WTC11 (cell line): ENCODE measurements around the gene ADAMTS15. TPM values are rescaled to one million over a fixed set of nuclear protein-coding genes. Genes with fewer than 3 reads are reported as not detected.

Source experiments
- ATAC-seq: fragments of 200-7000 bp; cut with Tn5 transposase; 2 replicates; pipeline ENCODE4 v1.10.0; 2021; ENCODE audit warnings: mild to moderate bottlenecking, moderate library complexity
- CTCF ChIA-PET: fragments of 300-600 bp; sonication (Branson Sonifier 250); formaldehyde crosslinking; loops from one replicate; lab custom pipeline; 2021; ENCODE audit warnings: antibody characterized with exemption; lab: Charles Lee
- POLR2A ChIA-PET: fragments of 350-600 bp; sonication (Branson Sonifier 250); formaldehyde crosslinking; loops from one replicate; lab custom pipeline; 2021; ENCODE audit warnings: antibody characterized with exemption; lab: Charles Lee
- DNase-seq: peaks from one replicate; pipeline ENCODE4 v3.0.0; 2021; ENCODE audit warnings: low spot score
- H3K27ac Mint-ChIP-seq: 2 replicates; pipeline ENCODE4 v1.8.0; 2021; ENCODE audit warnings: mixed read lengths
- H3K27me3 Mint-ChIP-seq: 2 replicates; pipeline ENCODE4 v1.8.0; 2021; ENCODE audit warnings: low read depth, mild to moderate bottlenecking, moderate library complexity, mixed read lengths
- H3K36me3 Mint-ChIP-seq: 2 replicates; pipeline ENCODE4 v1.8.0; 2021; ENCODE audit warnings: mixed read lengths
- H3K4me1 Mint-ChIP-seq: 2 replicates; pipeline ENCODE4 v1.8.0; 2022; ENCODE audit warnings: mixed read lengths
- H3K4me3 Mint-ChIP-seq: 2 replicates; pipeline ENCODE4 v1.8.0; 2021; ENCODE audit warnings: mild to moderate bottlenecking, moderate library complexity, mixed read lengths
- H3K9me3 Mint-ChIP-seq: 2 replicates; pipeline ENCODE4 v1.8.0; 2021; ENCODE audit warnings: mixed read lengths
- CREM ChIP-seq: sonication (generic); formaldehyde crosslinking; IDR thresholded peaks from 2 replicates; pipeline ENCODE4 v1.8.1; 2022; ENCODE audit warnings: mild to moderate bottlenecking, missing genetic modification reagents, moderate library complexity
- ELF4 ChIP-seq: sonication (generic); formaldehyde crosslinking; IDR thresholded peaks from 2 replicates; pipeline ENCODE4 v1.8.1; 2022; ENCODE audit warnings: low read depth, mild to moderate bottlenecking, moderate library complexity, missing genetic modification reagents
- GABPB1 ChIP-seq: sonication (generic); formaldehyde crosslinking; IDR thresholded peaks from 2 replicates; pipeline ENCODE4 v1.8.1; 2023; ENCODE audit warnings: mild to moderate bottlenecking, missing genetic modification reagents
- GRHL2 ChIP-seq: fragments of 250-450 bp; sonication (Bioruptor Pico); IDR thresholded peaks from 2 replicates; pipeline ENCODE4 v1.8.0; 2022; ENCODE audit warnings: mild to moderate bottlenecking, moderate library complexity; ENCODE audit not compliant: insufficient replicate concordance, severe bottlenecking
- GTF2I ChIP-seq: fragments of 250-450 bp; sonication (Bioruptor Pico); conservative IDR thresholded peaks from 2 replicates; pipeline ENCODE4 v1.4.0; 2021; ENCODE audit warnings: mild to moderate bottlenecking
- JUN ChIP-seq: sonication (generic); formaldehyde crosslinking; IDR thresholded peaks from 2 replicates; pipeline ENCODE4 v1.8.0; 2023; ENCODE audit warnings: mild to moderate bottlenecking, missing genetic modification reagents
- NFYB ChIP-seq: sonication (generic); formaldehyde crosslinking; conservative IDR thresholded peaks from 2 replicates; pipeline ENCODE4 v1.8.0; 2022; ENCODE audit warnings: low read depth, missing genetic modification reagents
- NR1H2 ChIP-seq: sonication (generic); formaldehyde crosslinking; IDR thresholded peaks from 2 replicates; pipeline ENCODE4 v1.9.0; 2021; ENCODE audit warnings: mild to moderate bottlenecking, moderate library complexity, missing genetic modification reagents
- NR3C1 ChIP-seq: sonication (generic); formaldehyde crosslinking; conservative IDR thresholded peaks from 2 replicates; pipeline ENCODE4 v1.8.1; 2023; ENCODE audit warnings: low read depth, mild to moderate bottlenecking, missing genetic modification reagents
- OVOL2 ChIP-seq: fragments of 250-450 bp; sonication (Bioruptor Pico); IDR thresholded peaks from 2 replicates; pipeline ENCODE4 v1.9.0; 2021; ENCODE audit warnings: mild to moderate bottlenecking, borderline replicate concordance
- PRRX2 ChIP-seq: fragments of 250-450 bp; sonication (Bioruptor Pico); IDR thresholded peaks from 2 replicates; pipeline ENCODE4 v1.8.0; 2021; ENCODE audit warnings: mild to moderate bottlenecking
- RORB ChIP-seq: fragments of 250-450 bp; sonication (Bioruptor Pico); IDR thresholded peaks from 2 replicates; pipeline ENCODE4 v1.9.0; 2021; ENCODE audit warnings: mild to moderate bottlenecking
- TCF7 ChIP-seq: sonication (generic); formaldehyde crosslinking; IDR thresholded peaks from 2 replicates; pipeline ENCODE4 v1.8.0; 2022; ENCODE audit warnings: mild to moderate bottlenecking, low read depth, missing genetic modification reagents, moderate library complexity
- TEAD1 ChIP-seq: sonication (generic); formaldehyde crosslinking; IDR thresholded peaks from 2 replicates; pipeline ENCODE4 v1.8.0; 2022; ENCODE audit warnings: mild to moderate bottlenecking, missing genetic modification reagents
- TP53 ChIP-seq: sonication (generic); formaldehyde crosslinking; IDR thresholded peaks from 2 replicates; pipeline ENCODE4 v1.8.1; 2023; ENCODE audit warnings: mild to moderate bottlenecking, missing genetic modification reagents
- ZNF423 ChIP-seq: fragments of 250-450 bp; sonication (Bioruptor Pico); IDR thresholded peaks from 2 replicates; pipeline ENCODE4 v2.1.2; 2022; ENCODE audit warnings: mild to moderate bottlenecking, moderate library complexity
- total RNA-seq: library from RNA; stranded (reverse); gene quantifications from 3 replicates; pipeline ENCODE4 v1.2.3, GENCODE V29; 2021
- TF ChIP-seq, protein P1 (sequence below): sonication (generic); formaldehyde crosslinking; IDR thresholded peaks from 2 replicates; pipeline ENCODE4 v1.8.1; 2023; ENCODE audit warnings: mild to moderate bottlenecking, moderate library complexity, missing genetic modification reagents
- TF ChIP-seq, protein P2 (sequence below): fragments of 250-450 bp; sonication (Bioruptor Pico); conservative IDR thresholded peaks from 2 replicates; pipeline ENCODE4 v1.9.0; 2021; ENCODE audit warnings: mild to moderate bottlenecking
- TF ChIP-seq, protein P3 (sequence below): fragments of 250-450 bp; sonication (Bioruptor Pico); IDR thresholded peaks from 2 replicates; pipeline ENCODE4 v1.9.0; 2021; ENCODE audit warnings: moderate library complexity, mild to moderate bottlenecking, inconsistent platforms, borderline replicate concordance
- TF ChIP-seq, protein P4 (sequence below): sonication (generic); formaldehyde crosslinking; IDR thresholded peaks from 2 replicates; pipeline ENCODE4 v1.8.0; 2022; ENCODE audit warnings: mild to moderate bottlenecking, missing genetic modification reagents
- TF ChIP-seq, protein P5 (sequence below): sonication (generic); formaldehyde crosslinking; IDR thresholded peaks from 2 replicates; pipeline ENCODE4 v1.8.1; 2022; ENCODE audit warnings: low read depth, mild to moderate bottlenecking, moderate library complexity, missing genetic modification reagents, borderline replicate concordance
- TF ChIP-seq, protein P6 (sequence below): sonication (generic); formaldehyde crosslinking; IDR thresholded peaks from 2 replicates; pipeline ENCODE4 v1.8.0; 2022; ENCODE audit warnings: mild to moderate bottlenecking, missing genetic modification reagents
- TF ChIP-seq, protein P7 (sequence below): sonication (generic); formaldehyde crosslinking; IDR thresholded peaks from 2 replicates; pipeline ENCODE4 v1.8.1; 2023; ENCODE audit warnings: mild to moderate bottlenecking, missing genetic modification reagents, moderate library complexity

ADAMTS15 gene
- total RNA-seq, 1 experiment from 2014 or later = 3.7 TPM

DNA sequence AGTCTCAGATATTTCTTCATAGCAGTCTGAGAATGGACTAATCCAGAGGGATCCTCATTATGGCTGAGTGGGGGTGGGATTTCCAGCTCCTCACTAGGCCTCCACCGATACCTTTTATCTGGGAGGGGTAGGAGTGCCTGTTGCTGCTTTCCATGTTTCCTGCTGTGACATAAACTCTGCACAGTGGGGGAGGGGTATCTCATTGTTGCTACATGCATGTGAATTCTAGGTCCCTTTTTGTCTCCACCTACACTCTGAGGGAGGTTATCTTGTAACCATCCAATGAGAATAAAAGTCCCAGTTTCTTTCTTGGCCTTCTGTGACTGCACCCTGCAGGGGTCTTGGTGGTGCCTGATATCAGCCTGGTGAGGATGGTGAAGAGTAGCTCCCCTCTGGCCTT is 60.5 kb downstream of the ADAMTS15 start:
- CTCF ChIA-PET = no interaction called here
- no peak; the same call in 1 of the 2 replicates for ATAC-seq

DNA sequence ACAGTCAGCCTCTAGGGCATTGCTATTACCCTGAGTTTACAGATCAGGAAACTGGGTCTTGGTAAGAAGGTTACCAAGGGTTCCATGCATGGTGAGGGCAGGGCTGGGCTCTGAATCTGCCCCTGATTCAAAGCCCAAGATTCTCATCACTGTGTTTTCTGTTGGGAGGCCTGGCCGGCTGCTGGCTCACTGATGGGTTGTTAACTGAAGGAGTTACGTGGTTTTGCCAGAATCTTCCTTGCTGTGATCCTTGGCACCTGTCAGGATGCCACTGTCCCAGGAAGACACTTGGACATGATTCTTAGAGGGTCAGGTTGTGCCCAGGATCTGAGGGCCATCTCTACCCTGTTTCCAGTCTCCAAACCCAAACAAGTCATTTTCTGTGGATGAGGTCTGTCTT is 61.5 kb downstream of the ADAMTS15 start:
- TF ChIP-seq CREM (CRISPR knock-in tag) (no peak), ZNF423 (CRISPR knock-in tag) (no peak), PRRX2 (CRISPR knock-in tag) (no peak), NFYB (no peak), ELF4 (CRISPR knock-in tag) (no peak), GABPB1 (no peak), NR3C1 (CRISPR knock-in tag) (no peak), GTF2I (CRISPR knock-in tag) (no peak), GRHL2 (CRISPR knock-in tag) (no peak), NR1H2 (CRISPR knock-in tag) (no peak), TP53 (no peak), OVOL2 (CRISPR knock-in tag) (no peak), TCF7 (CRISPR knock-in tag) (no peak), TEAD1 (no peak), RORB (no peak)
- TF ChIP-seq, protein P1, sequence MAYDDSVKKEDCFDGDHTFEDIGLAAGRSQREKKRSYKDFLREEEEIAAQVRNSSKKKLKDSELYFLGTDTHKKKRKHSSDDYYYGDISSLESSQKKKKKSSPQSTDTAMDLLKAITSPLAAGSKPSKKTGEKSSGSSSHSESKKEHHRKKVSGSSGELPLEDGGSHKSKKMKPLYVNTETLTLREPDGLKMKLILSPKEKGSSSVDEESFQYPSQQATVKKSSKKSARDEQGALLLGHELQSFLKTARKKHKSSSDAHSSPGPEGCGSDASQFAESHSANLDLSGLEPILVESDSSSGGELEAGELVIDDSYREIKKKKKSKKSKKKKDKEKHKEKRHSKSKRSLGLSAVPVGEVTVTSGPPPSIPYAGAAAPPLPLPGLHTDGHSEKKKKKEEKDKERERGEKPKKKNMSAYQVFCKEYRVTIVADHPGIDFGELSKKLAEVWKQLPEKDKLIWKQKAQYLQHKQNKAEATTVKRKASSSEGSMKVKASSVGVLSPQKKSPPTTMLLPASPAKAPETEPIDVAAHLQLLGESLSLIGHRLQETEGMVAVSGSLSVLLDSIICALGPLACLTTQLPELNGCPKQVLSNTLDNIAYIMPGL (CRISPR knock-in tag) = no peak
- TF ChIP-seq, protein P2, sequence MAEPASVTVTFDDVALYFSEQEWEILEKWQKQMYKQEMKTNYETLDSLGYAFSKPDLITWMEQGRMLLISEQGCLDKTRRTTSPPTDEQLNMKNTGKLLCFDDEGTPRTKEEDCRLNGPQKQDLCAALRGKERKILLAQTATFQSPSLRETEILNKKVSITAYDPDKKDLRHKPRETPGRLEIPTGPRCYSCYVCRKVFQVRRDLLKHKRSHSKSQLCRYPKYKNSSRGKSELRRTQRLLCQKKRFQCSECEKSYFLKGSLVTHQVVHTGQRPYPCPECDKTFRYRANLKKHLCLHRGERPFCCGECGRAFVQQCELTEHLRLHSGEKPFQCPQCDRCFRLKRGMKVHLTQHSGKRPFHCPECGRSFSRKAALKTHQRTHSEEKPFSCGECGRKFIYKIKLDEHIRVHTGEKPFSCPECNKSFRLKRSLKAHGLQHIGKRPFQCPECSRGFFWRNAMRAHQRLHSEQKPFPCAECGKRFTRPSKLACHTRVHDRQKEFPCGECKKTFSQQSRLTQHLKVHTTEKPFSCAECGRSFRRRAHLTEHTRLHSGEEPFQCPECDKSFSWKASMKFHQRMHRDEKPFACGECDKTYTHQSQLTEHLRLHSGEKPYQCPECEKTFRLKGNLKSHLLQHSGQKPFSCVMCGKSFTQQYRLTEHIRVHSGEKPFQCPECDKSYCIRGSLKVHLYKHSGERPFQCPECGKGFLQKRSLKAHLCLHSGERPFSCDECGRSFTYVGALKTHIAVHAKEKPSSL (CRISPR knock-in tag) = no peak
- TF ChIP-seq, protein P3, sequence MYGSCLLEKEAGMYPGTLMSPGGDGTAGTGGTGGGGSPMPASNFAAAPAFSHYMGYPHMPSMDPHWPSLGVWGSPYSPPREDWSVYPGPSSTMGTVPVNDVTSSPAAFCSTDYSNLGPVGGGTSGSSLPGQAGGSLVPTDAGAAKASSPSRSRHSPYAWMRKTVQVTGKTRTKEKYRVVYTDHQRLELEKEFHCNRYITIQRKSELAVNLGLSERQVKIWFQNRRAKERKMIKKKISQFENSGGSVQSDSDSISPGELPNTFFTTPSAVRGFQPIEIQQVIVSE = no peak
- TF ChIP-seq, protein P4, sequence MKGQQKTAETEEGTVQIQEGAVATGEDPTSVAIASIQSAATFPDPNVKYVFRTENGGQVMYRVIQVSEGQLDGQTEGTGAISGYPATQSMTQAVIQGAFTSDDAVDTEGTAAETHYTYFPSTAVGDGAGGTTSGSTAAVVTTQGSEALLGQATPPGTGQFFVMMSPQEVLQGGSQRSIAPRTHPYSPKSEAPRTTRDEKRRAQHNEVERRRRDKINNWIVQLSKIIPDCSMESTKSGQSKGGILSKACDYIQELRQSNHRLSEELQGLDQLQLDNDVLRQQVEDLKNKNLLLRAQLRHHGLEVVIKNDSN (CRISPR knock-in tag) = no peak
- H3K4me1 Mint-ChIP-seq = peaks cover 8% of the 10 kb centered on the region
- ChIA-PET POLR2A (no interaction called here), CTCF (no interaction called here)
- no peak for ATAC-seq
- no peak overlapping the region for H3K27ac Mint-ChIP-seq
- H3K9me3 Mint-ChIP-seq = peaks cover 36% of the 10 kb centered on the region
- peaks cover 35% of the 10 kb centered on the region for H3K36me3 Mint-ChIP-seq
- no peak for DNase-seq
- H3K4me3 Mint-ChIP-seq = no peak overlapping the region
- H3K27me3 Mint-ChIP-seq = peaks cover 5% of the 10 kb centered on the region; the same call in 1 of the 2 replicates

More for the DNA sequence above, 60.5 kb downstream of the ADAMTS15 start:
- TF ChIP-seq, protein P5, sequence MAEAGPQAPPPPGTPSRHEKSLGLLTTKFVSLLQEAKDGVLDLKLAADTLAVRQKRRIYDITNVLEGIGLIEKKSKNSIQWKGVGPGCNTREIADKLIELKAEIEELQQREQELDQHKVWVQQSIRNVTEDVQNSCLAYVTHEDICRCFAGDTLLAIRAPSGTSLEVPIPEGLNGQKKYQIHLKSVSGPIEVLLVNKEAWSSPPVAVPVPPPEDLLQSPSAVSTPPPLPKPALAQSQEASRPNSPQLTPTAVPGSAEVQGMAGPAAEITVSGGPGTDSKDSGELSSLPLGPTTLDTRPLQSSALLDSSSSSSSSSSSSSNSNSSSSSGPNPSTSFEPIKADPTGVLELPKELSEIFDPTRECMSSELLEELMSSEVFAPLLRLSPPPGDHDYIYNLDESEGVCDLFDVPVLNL = no peak
- TF ChIP-seq, protein P6, sequence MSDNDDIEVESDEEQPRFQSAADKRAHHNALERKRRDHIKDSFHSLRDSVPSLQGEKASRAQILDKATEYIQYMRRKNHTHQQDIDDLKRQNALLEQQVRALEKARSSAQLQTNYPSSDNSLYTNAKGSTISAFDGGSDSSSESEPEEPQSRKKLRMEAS (CRISPR knock-in tag) = no peak
- no peak for TF ChIP-seq JUN (CRISPR knock-in tag)
- TF ChIP-seq, protein P7, sequence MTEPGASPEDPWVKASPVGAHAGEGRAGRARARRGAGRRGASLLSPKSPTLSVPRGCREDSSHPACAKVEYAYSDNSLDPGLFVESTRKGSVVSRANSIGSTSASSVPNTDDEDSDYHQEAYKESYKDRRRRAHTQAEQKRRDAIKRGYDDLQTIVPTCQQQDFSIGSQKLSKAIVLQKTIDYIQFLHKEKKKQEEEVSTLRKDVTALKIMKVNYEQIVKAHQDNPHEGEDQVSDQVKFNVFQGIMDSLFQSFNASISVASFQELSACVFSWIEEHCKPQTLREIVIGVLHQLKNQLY = no peak
- H3K4me1 Mint-ChIP-seq = peaks cover 8% of the 10 kb centered on the region
- H3K36me3 Mint-ChIP-seq = peaks cover 41% of the 10 kb centered on the region
- POLR2A ChIA-PET = no interaction called here
- peaks cover 46% of the 10 kb centered on the region for H3K9me3 Mint-ChIP-seq
- peaks cover 5% of the 10 kb centered on the region; the same call in 1 of the 2 replicates for H3K27me3 Mint-ChIP-seq
- H3K4me3 Mint-ChIP-seq = no peak overlapping the region
- DNase-seq = no peak
- H3K27ac Mint-ChIP-seq = no peak overlapping the region
